ENCODE measurements around the gene GATAD2A.

DNA sequence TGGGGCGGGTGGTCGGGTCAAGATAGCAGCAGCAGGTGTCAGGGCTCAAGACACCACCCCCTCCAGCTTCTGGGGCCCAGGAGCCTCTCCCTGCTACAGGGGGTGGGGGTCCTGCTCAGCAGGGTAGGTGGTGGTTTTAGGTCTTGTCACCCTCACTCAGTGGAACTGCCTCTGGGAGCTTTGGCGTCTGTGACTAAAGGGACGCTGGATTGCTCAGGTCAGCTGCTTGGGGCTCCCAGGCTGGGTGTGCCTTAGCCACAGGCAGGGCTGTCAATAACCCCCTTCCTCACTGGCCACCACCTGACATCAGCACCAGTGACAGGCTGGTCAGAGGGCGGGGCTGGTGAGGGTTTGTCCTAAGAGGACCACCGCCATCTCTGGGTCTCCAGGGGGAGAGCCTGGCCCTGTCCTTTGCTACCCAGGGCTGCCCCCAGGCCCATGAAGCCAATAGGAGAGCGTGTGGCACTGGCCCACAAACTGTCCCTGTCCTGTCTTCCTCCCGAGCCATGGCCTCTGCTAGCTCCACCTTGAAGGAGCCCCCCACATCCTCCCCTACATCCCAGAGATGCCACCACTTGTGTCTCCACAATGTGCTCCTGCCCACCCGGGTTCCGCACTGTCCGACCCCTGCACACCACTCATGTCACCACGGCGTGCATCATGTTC lies 48.4 kb upstream of the GATAD2A start:
- TF ChIP-seq, protein P1, sequence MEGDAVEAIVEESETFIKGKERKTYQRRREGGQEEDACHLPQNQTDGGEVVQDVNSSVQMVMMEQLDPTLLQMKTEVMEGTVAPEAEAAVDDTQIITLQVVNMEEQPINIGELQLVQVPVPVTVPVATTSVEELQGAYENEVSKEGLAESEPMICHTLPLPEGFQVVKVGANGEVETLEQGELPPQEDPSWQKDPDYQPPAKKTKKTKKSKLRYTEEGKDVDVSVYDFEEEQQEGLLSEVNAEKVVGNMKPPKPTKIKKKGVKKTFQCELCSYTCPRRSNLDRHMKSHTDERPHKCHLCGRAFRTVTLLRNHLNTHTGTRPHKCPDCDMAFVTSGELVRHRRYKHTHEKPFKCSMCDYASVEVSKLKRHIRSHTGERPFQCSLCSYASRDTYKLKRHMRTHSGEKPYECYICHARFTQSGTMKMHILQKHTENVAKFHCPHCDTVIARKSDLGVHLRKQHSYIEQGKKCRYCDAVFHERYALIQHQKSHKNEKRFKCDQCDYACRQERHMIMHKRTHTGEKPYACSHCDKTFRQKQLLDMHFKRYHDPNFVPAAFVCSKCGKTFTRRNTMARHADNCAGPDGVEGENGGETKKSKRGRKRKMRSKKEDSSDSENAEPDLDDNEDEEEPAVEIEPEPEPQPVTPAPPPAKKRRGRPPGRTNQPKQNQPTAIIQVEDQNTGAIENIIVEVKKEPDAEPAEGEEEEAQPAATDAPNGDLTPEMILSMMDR (IDR thresholded peaks at IDR 0.05; ENCODE audit: low read depth, low read length, missing input control) = no peak
- TF ChIP-seq, protein P2, sequence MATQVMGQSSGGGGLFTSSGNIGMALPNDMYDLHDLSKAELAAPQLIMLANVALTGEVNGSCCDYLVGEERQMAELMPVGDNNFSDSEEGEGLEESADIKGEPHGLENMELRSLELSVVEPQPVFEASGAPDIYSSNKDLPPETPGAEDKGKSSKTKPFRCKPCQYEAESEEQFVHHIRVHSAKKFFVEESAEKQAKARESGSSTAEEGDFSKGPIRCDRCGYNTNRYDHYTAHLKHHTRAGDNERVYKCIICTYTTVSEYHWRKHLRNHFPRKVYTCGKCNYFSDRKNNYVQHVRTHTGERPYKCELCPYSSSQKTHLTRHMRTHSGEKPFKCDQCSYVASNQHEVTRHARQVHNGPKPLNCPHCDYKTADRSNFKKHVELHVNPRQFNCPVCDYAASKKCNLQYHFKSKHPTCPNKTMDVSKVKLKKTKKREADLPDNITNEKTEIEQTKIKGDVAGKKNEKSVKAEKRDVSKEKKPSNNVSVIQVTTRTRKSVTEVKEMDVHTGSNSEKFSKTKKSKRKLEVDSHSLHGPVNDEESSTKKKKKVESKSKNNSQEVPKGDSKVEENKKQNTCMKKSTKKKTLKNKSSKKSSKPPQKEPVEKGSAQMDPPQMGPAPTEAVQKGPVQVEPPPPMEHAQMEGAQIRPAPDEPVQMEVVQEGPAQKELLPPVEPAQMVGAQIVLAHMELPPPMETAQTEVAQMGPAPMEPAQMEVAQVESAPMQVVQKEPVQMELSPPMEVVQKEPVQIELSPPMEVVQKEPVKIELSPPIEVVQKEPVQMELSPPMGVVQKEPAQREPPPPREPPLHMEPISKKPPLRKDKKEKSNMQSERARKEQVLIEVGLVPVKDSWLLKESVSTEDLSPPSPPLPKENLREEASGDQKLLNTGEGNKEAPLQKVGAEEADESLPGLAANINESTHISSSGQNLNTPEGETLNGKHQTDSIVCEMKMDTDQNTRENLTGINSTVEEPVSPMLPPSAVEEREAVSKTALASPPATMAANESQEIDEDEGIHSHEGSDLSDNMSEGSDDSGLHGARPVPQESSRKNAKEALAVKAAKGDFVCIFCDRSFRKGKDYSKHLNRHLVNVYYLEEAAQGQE (IDR thresholded peaks at IDR 0.05) = no peak
- TF ChIP-seq, protein P3, sequence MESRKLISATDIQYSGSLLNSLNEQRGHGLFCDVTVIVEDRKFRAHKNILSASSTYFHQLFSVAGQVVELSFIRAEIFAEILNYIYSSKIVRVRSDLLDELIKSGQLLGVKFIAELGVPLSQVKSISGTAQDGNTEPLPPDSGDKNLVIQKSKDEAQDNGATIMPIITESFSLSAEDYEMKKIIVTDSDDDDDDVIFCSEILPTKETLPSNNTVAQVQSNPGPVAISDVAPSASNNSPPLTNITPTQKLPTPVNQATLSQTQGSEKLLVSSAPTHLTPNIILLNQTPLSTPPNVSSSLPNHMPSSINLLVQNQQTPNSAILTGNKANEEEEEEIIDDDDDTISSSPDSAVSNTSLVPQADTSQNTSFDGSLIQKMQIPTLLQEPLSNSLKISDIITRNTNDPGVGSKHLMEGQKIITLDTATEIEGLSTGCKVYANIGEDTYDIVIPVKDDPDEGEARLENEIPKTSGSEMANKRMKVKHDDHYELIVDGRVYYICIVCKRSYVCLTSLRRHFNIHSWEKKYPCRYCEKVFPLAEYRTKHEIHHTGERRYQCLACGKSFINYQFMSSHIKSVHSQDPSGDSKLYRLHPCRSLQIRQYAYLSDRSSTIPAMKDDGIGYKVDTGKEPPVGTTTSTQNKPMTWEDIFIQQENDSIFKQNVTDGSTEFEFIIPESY (IDR thresholded peaks at IDR 0.05) = no peak
- TF ChIP-seq TAF1 (conservative IDR thresholded peaks at IDR 0.05) (no peak), JUND (IDR thresholded peaks at IDR 0.05) (no peak), RAD21 (IDR thresholded peaks at IDR 0.05) (no peak), YY1 (IDR thresholded peaks at IDR 0.05) (no peak), GABPA (IDR thresholded peaks at IDR 0.05 in 1 of 2, conservative IDR thresholded peaks at IDR 0.05 in 1 of 2) (no peak), HNF4G (IDR thresholded peaks at IDR 0.05) (no peak), SP1 (IDR thresholded peaks at IDR 0.05) (no peak), NR2F2 (IDR thresholded peaks at IDR 0.05) (no peak), FOXA1 (IDR thresholded peaks at IDR 0.05) (no peak)
- TF ChIP-seq, protein P4, sequence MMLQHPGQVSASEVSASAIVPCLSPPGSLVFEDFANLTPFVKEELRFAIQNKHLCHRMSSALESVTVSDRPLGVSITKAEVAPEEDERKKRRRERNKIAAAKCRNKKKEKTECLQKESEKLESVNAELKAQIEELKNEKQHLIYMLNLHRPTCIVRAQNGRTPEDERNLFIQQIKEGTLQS (IDR thresholded peaks at IDR 0.05) = no peak
